ENCODE data around the gene ANTXR2.

GRCh38 chr4:79852305-79852730 lies 220.7 kb downstream of the ANTXR2 start:
- TF ChIP-seq, protein P1, sequence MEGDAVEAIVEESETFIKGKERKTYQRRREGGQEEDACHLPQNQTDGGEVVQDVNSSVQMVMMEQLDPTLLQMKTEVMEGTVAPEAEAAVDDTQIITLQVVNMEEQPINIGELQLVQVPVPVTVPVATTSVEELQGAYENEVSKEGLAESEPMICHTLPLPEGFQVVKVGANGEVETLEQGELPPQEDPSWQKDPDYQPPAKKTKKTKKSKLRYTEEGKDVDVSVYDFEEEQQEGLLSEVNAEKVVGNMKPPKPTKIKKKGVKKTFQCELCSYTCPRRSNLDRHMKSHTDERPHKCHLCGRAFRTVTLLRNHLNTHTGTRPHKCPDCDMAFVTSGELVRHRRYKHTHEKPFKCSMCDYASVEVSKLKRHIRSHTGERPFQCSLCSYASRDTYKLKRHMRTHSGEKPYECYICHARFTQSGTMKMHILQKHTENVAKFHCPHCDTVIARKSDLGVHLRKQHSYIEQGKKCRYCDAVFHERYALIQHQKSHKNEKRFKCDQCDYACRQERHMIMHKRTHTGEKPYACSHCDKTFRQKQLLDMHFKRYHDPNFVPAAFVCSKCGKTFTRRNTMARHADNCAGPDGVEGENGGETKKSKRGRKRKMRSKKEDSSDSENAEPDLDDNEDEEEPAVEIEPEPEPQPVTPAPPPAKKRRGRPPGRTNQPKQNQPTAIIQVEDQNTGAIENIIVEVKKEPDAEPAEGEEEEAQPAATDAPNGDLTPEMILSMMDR (IDR thresholded peaks at IDR 0.05): no peak
- no peak for TF ChIP-seq POLR2A (IDR thresholded peaks at IDR 0.05)
- peak; percentile 74 to 85 for TF ChIP-seq POLR2AphosphoS5 (IDR thresholded peaks at IDR 0.05)
